Superior temporal gyrus (tissue), 1 donor: ENCODE measurements around the gene GRK5.
A peak's percentile ranks its signal among the peaks of the same experiment; 100 is the strongest.

Experiments used
- DNase-seq: peaks from one replicate; pipeline ENCODE4 v3.0.0-alpha.2; 2016; ENCODE audit errors: extremely low spot score

The GRK5 gene

DNA sequence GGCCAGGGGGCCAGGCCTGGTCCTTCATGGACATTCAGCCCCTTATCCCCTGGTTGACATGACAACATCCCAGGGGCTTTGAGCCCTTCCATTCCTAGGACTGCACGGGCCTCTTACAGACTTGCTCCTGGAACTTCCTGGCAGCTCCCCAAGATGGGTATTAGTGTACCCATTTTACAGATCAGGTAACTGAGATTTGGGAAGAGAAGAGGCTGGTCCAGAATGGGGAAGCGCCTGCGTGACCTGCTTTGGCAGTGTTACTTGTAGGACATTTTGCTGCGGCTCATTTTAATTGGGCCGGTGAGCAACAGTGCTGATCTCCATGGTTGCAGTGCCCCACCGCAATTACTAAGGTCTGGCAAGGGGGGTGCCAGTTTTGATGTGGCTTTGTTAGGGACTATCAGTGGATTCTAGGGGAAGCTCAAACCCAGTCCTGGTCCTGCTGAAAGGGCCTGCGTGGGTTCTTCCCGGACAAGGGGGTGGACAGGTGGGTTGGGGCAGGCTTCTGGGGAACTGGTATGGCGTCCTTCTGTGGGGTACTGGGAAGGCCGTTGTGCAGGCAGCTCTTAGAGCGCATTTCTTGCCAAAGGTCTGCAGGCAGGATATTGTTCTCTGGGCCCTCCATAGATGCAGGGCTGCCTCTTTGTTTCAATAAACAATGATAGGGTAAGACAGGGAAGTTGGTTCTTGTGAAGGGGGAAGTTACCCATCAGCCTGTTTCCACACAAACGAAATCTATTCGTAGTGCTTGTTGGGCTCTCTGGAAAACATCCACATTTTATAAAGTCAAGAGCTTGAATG, 197.5 kb downstream of the GRK5 start:
- no peak for DNase-seq

DNA sequence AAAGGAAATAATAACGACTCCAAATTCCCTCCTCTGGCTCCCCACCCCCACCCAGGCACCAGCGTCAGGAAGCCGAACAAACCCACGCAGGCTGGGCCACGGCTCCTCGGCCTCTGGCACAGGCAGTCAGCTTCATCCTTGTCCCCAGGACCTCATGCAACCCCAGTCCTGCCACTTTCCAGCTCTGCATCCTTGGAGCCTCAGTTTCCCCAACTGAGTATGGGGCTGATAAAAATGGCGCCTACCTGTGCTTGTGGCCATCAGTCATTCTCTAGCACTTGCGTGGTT, 198.1 kb downstream of the GRK5 start:
- no peak for DNase-seq

DNA sequence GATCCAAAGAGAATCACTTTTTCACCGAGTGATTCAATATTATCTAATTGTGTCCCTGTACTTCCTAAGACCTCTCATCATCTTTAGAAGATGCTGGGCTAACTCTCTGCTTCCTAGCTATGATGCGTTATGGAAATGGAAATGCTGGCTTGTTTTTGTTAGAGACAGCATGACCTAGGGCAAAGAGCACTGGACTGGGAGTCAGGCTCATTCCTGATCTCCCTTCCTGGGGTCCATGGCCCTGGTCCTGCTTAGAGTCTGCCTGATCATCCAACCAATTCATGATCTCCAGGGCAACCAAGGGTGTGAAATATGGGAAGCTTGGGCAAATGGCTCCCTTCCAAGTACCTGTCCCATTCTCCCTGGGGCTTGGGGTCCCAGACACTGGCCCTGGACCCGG, 198.8 kb downstream of the GRK5 start:
- DNase-seq: no peak

DNA sequence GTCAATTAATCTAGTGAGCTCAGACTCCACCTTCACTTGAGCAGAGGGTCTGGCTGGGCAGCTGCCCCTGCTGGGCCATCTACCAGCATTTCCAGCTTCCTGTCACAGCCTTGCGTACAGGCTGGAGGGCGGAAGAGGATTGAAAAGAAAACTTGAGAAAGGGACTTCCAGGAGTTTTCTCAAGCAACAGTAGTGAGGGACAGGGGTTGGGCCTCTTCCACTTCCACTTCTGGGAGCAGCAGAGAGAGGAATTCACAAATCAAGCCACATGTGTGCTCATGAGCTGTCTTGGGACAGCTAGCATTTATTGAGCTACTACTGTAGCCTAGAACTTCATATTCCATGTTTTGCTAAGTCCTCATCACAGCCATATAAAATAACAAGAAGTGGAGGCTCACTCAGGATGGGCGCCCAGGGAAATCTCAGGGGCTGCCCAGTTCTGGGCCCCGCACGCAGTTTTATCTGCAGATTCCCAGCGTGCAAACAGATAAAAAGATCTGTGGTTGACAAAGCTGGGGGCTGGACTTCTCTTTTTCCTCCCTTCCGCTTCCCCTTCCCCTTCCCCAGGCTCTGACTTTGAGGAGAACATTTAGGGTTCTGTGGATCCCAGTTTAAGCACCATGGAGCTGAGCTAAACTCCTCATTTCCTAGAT, 199.4 kb downstream of the GRK5 start:
- DNase-seq: no peak

DNA sequence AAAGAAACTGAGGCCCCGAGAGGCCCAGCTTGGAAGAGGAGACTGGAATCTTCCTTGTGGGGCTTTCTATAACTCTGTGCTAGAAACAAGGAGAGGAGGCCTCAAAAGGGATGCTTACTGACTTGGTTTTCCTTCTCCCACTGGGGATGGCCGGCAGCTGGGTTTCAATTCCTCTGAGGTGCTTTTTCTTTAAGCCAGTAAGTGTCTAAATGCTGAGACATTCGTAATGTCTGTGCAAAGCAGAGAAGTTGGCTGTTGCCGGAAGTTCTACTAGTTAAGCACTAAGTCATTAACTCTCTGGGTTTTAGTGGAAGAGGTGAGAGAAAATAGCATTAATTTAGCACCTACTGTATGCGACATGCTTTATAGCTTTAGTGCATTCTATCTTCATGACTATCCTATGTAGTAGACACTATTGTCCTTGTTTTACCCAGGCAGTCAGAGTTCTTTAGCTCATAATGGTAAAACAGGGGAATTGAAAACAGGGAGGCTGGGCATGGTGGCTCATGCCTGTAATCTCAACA, 199.9 kb downstream of the GRK5 start:
- no peak for DNase-seq

DNA sequence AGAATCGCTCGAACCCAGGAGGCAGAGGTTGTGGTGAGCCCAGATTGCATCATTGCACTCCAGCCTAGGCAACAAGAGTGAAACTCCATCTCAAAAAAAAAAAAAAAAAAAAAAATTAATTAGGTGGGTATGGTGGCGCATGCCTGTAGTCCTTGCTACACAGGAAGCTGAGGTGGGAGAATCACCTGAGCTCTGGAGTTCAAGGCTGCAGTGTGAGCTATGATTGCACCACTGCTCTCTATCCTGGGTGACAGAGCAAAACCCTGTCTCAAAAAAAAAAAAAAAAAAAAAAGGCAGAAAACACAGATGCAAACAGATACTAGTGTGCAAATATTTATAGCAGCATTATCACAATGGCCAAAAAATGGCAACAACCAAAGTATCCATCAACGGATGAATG, 200.7 kb downstream of the GRK5 start:
- DNase-seq: no peak

DNA sequence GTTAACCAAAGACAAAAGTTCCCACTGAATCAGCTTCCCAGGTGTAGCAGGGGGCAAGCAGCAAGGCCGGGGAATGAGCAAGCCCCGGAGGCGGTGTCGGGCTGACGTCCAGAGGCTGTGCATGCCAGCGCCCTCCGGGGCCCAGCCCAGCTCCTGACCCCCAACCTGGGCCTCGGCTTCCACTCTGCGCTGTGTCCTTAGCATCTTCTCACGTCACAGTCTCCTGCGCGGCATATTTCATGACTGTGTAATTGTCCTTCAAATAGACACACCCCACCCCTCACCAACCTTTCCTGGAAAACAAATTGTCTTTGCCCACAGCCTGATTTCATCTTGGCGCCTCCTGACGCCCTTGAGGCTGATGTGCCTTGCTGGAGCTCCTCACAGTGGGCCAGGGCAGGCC, 201.6 kb downstream of the GRK5 start:
- DNase-seq: no peak

DNA sequence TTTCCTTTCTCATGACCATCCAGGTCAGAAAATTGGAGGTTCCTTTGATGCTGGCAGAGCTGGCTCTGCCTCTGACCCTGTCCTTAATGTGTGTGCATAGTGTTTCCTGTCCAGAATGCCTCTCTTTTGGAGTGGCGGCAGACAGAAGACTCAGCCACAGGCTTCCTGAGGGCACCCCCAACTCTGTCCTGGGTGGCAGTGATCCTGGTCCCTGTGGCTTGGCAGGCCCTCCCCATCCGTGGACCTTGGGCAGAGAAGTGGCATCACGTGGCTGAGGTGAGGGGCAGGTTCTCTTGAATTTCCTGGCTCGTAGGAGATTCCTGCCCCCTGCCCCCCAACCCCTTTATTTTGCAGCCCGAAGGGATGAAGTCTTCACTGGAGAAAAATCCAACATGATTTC, 202.0 kb downstream of the GRK5 start:
- DNase-seq: no peak

DNA sequence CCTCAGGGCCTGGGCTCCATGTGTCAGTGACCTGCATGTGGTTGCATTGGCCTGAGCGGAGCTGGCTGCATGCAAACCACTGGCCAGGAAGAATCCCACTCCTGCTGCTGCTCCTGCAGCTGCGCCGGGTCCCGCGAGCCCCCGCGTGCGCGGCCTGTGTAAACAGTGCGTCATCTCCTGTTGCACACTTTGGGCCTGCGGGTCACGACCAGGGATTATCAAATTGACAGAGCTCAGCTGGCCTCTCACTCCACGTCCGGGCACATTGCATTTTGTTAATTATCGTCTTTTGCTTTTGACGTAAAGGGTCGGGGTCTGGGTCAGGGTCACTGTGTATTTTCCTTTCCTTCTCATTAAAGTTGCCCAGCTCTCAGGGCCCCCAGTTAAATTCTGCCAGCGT, 202.5 kb downstream of the GRK5 start:
- no peak for DNase-seq

DNA sequence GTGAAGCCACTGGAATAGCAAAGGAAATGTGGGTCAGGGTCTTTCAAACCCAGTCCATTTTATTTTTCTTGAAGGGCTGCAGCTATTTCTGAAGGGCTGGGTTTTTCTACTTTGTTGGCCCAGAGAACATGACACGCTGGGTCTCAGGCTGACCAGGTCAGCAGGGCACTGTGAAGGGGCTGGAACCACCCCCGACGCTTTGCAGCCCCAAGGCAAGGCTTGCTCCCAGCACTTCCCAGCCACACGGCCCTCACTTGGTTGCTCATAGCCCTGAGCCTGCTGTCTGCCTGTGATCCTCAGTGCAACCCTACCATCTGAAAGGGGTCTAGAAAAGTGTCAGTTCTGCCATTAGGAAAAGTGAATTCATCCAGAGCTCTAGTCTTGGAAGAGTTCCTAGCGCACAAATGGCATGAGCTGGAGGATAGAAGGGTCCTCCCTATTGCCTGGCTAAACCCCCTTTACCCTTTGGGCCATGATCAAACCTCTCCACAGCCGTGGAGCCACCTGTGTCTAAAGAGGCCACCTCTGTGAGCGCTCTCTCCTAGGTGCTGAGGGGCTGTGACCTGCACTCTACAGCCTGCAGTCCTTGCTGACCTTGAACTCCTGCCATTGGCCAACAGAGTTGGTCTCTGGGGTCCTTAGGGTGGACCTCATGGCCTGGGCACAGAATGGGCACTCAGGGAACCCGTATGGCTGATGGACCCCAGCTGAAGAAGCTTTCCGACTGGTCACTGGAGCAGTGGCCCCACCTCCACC, 203.2 kb downstream of the GRK5 start:
- no peak for DNase-seq

DNA sequence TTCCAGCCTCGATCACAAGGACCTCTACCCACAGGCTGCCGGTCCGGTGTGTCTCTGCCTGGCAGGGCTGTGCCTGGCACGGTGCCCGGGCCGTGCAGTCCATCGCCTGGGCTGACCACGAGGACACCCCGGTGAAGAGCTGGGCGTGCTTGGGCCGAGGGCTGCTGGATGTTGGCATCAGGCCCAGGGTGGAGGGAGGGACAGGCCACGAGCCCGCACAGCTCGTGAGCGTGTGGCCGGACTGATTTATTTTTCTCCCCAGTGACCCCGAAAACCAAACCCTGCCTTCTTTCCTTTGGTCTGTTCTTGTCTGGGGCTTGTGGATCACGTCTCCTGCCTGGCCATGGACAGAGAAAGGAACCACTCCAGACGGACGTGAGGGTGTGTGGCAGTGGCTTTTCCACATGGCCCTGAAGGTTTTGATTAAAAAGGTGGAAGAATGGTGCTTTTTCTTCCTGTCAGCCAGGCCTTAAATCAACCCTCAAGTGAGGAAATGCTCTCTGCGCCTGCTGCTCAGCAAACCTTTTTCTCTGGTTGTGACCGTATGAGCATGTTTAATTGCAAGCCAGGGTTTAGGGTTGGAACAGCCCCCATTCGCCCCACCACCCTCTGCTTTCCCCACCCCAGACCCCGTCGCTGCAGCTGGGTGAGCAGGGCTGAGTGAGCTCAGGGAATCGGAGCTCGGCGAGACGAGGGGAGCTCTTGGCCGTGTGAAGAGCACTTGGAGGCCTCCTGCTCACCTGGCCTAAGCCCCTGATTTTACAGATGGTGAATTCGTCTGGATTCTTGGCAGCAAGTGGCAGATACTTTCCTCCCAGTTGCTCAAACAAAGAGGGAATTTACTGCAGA, 205.1 kb downstream of the GRK5 start:
- DNase-seq: peak; percentile 22

DNA sequence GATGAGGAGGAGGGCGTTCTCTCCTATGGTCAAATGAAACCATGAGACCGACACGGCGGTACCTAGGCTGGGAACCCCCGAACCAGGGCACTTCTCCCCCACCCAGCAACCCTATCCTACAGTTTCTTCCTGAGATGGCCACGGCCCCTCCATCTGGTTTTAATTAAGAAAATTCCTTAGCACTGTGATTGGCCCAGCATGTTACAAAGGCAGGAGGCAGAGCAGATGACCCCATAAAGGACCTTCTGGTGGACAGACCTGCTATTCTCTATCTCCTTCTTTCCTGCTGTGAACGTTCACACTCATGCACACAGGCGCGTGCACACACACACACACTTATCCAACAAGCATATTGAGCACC, 205.7 kb downstream of the GRK5 start:
- DNase-seq: no peak

DNA sequence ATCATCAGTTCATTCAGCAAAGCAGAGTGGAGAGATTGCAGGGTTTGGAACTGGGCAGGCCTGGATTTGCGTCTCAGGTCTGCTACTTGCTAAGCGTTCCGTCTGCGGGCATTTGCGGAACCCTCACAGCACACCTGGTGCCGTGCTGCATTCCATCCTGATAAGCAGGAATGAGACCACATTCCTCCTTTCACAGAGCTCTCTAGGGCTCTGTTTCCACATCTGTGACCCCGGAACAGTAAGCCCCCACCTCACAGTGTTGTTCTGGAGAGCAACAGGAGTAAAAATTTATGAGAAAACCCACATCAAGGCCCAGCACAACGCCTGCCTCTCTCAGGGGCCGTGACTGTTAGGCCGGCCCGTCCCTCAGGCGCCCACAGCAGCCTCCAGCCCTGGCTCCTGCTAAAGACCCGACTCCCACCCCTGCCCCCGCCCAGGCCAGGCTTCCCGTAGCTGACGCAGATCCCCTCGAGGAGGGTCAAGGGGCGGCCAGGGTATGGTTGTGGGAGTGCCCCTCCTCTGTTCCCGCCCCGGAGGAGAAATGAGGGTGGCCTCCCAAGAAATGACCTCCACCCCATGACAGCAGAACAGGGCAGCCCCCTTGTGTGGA, 206.2 kb downstream of the GRK5 start:
- DNase-seq: no peak

DNA sequence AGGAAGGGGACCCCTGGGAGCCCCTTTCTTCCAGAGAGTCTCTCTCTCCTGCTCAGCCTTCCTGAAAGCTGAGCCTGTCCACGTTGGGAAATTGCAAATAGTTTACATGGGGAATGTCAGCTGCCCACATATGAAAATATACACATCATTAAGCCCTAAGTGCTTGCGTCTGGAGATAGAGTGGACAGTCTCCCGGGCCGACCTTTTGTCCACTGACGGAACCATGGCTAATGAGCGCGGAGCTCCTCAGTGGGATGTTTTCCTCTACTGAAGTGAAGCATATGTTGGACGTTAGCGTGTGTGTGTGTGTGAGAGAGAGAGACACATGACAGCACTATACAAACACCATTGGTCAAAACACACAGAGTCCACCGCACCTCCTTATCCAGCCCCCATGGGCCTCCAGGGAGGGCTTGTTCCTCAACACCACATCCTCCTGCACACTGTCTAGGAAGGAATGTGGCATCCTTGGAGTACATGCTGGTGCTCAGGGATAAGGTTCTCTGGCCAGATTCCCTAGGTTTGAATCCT, 206.8 kb downstream of the GRK5 start:
- DNase-seq: no peak

DNA sequence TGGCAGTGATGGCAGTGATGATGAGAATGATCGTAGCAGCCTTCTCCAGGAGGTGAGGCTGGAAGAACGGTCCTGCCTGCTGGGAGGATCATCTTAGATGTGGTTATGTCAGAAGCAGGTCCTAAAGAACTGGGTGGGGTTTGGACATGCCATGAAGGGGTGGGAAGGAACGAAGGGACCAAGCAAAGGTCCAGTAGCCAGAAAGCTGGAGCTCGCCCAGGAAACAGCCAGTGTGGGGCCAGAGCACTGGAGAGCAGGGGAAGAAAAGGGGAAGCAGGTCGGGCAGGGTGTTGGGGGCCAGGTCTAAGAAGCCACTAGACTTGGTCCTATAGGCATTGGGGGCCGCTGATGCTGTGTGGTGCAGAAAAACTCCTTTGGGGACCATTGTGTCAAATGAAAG, 207.8 kb downstream of the GRK5 start:
- no peak for DNase-seq

DNA sequence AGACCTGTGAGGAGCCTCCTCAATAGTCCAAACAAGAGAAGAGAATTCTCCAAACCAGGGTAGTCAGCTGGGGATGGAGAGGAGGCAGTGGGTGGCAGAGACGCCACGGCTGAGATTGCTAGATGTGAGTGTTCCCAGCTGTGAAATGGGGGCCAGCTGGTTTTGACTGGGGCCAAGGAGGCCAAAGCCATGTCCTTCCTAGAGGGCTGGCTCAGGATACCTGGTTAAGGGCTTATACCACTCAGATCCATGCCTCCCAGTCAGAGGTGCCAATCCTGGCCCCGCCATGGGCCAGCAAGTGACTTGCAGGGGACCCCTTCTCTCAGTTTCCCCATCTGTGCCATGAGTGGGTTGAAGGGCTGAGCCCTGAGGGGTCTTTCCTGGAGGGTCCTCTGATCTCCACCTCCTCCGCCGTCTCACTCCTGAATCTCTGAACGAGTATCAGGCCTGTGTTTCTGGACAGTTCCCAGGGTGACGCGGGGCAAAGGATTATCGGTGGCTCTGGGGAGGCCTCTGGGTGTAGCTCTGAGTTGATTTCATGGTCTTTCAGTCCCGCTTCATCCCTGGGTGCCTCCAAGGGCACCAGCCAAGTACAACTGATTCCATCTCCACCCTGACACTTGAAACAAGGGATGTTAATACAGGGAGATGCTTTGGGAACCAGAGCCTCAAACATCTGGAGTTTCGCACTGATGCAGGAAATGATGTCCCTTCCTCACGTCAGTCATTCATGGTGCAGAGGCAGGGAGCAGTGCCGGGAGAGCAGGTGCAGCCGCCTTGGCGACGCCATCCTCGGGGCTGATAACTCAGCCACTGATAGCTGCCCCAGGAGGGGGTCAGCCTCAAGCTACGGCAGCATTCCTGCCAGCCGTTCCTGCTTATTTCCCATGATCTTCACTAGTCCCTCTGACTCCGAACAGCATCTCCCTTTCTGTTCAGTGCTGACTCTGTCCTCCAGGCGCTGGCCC, 208.4 kb downstream of the GRK5 start:
- no peak for DNase-seq

DNA sequence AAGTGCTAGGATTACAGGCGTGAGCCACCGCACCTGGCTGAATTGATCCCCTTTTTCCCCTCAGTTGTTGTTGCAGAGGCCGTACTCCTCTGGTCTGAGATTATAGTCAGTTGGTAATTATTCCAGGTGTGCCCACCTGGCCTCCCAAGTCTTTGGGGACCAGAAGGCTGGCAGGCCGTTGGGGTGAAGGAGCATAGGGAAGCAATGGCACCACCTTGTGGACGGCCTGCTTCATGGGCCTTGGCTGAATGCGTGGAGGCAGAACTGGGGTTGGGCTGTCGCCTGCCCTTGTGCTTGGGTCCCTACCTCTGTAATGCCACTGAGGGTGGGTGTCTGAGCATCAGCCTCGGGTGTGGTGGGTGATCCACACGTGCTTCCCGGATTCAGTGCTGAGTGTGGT, 209.5 kb downstream of the GRK5 start:
- DNase-seq: peak; percentile 57

DNA sequence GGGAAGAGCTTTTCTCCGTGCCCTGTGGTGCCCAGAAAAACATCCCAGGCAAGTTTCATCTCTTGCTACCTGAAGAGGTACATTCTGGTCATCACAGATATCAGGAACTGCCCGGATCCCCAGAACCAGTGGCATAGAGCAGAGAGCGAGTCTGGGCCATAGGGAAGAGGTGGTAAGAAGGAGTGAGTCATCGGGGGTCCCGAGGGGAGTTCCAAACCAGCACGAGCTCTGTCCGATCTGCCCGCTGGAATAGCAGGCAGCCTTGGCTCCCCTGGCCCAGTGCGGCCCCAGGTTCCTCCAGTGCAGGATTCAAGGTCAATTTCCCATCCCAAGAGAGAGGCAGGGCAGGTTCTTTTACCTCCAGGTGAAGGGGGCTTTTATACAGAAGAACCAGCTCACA, 210.5 kb downstream of the GRK5 start:
- DNase-seq: no peak

DNA sequence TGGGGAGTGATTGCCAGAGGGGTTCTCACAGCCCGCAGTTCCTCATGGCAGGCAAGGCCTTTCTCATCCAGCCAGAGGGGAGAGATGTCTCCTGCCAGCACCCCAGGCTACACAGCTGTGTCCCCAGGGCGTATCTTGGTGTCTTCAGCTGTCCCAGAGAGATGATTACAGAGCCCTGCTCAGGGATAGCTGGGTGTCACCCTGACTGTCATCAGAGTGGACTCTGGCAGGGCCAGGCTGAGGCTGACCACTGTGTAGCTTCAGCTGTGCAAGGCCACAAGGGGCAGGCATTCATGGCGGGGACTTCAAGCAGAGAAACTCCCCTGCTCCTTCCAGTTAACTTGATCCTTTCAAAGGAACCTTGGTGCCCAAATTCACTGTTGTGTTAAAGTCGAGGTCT, 211.0 kb downstream of the GRK5 start:
- DNase-seq: no peak

DNA sequence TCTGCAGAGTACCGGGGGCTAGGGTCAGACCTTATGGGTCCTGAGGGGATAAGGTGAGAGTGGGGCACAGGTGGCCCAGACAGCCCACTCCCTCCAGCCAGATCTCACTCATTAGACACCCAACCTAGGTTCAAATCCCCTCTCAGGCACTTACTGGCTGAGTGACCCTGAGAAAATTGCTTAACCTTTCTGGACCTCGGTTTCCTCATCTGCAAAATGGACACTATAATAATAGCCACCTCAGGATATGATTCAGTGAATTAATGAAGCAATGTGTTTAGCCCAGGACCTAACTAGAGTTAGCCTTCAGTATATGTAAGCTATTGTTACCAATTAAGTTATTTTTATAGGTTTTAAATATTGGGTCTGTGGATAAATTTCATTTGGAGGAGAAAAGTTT, 212.6 kb downstream of the GRK5 start:
- no peak for DNase-seq
